ENCODE results near the gene STK17A. TPM values are rescaled to one million over a fixed set of nuclear protein-coding genes. Genes with fewer than 3 reads are reported as not detected.

The STK17A gene
- total RNA-seq, 1 experiment from 2014 or later, result 21.3 TPM

- POLR2A ChIA-PET, result interaction anchor here (0.6 kb wide), 1 partner anchor 301 kb away, joined by 5 read pairs; the partner anchor contains the start of gene MRPS24
- Histone ChIP-seq H3K27ac (ENCODE audit: low read length) (no peak overlapping the region), H3K27me3 (ENCODE audit: control insufficient read depth, insufficient read depth, low read length) (peaks cover 8% of the 10 kb centered on the region; the same call in 1 of the 2 replicates), H3K4me1 (ENCODE audit: control insufficient read depth, insufficient read depth, low read length) (no peaks in the 10 kb centered on the region), H3K9me3 (ENCODE audit: control insufficient read depth, insufficient read depth, low read depth, low read length) (no peaks in the 10 kb centered on the region), H3K36me3 (ENCODE audit: control insufficient read depth, insufficient read depth, low read length) (no peaks in the 10 kb centered on the region), H3K4me3 (ENCODE audit: low read depth in 2 of 2, low read length in 2 of 2) (no peak overlapping the region)
- TF ChIP-seq REST (IDR thresholded peaks at IDR 0.05; ENCODE audit: insufficient read depth in 1 of 2, low read depth in 2 of 2, low read length in 1 of 2), result no peak
- TF ChIP-seq, protein P1, sequence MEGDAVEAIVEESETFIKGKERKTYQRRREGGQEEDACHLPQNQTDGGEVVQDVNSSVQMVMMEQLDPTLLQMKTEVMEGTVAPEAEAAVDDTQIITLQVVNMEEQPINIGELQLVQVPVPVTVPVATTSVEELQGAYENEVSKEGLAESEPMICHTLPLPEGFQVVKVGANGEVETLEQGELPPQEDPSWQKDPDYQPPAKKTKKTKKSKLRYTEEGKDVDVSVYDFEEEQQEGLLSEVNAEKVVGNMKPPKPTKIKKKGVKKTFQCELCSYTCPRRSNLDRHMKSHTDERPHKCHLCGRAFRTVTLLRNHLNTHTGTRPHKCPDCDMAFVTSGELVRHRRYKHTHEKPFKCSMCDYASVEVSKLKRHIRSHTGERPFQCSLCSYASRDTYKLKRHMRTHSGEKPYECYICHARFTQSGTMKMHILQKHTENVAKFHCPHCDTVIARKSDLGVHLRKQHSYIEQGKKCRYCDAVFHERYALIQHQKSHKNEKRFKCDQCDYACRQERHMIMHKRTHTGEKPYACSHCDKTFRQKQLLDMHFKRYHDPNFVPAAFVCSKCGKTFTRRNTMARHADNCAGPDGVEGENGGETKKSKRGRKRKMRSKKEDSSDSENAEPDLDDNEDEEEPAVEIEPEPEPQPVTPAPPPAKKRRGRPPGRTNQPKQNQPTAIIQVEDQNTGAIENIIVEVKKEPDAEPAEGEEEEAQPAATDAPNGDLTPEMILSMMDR (IDR thresholded peaks at IDR 0.05), result no peak
- TF ChIP-seq SIN3A (IDR thresholded peaks at IDR 0.05; ENCODE audit: borderline replicate concordance, insufficient read depth, low read depth, low read length), result no peak
- no peak for TF ChIP-seq TCF7L2 (IDR thresholded peaks at IDR 0.05; ENCODE audit: low read depth, low read length)
- TF ChIP-seq POLR2AphosphoS5 (IDR thresholded peaks at IDR 0.05; ENCODE audit: low read depth, low read length), result no peak
- no peak for DNase-seq (ENCODE audit: low read depth, low spot score)
- BruUV-seq (replicated peaks), result no TSS peak
- in situ Hi-C loops (cut with HindIII; ENCODE audit: low pct_unique_long_range_greater_than_20kb, low sequenced_read_pairs) (no loop called here), intact Hi-C loops (cut with micrococcal nuclease; ENCODE audit: unreplicated experiment) (no loop called here)
- CTCF ChIA-PET, result no interaction called here
- ATAC-seq, result no peak
These were observed 14.4 kb upstream of the STK17A start for GRCh38 chr7:43568529-43568928.

DNA sequence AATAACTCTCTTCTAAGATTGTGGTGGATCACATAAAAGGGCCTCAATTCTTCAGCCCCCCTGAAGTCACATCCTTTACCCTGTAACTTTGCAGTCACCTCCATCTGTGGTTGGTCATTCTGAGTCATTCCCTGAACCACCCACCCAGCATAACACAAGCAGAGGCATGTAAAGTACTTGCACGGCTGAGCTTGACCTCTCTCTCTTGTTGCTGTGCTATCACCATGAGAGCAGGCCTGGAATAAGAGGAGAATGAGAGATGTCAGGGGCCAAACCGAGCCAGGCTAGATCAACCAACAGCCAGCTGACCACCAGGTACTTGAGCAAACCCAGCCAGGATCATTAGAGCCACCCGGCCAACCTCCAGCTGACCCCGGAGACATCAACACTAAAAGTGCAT, 13.5 kb upstream of the STK17A start:
- Histone ChIP-seq H3K27me3 (ENCODE audit: control insufficient read depth, insufficient read depth, low read length) (peaks cover 4% of the 10 kb centered on the region; the same call in 1 of the 2 replicates), H3K36me3 (ENCODE audit: control insufficient read depth, insufficient read depth, low read length) (no peaks in the 10 kb centered on the region), H3K27ac (ENCODE audit: low read length) (no peak overlapping the region), H3K4me3 (ENCODE audit: low read depth in 2 of 2, low read length in 2 of 2) (no peak overlapping the region), H3K4me1 (ENCODE audit: control insufficient read depth, insufficient read depth, low read length) (no peaks in the 10 kb centered on the region), H3K9me3 (ENCODE audit: control insufficient read depth, insufficient read depth, low read depth, low read length) (no peaks in the 10 kb centered on the region)
- intact Hi-C loops (cut with micrococcal nuclease; ENCODE audit: unreplicated experiment) (no loop called here), in situ Hi-C loops (cut with HindIII; ENCODE audit: low pct_unique_long_range_greater_than_20kb, low sequenced_read_pairs) (no loop called here)
- BruUV-seq (replicated peaks), result no TSS peak
- ATAC-seq, result 0 out of 2 replicates have a peak, but pooled peaks have one; percentile 12
- ChIA-PET POLR2A (interaction anchor here (0.5 to 0.6 kb wide), 2 partner anchors 300 to 651 kb away, joined by 5 to 9 read pairs; partner anchors contain the start of gene MRPS24), CTCF (no interaction called here)
- DNase-seq (ENCODE audit: low read depth, low spot score), result no peak
- TF ChIP-seq POLR2AphosphoS5 (IDR thresholded peaks at IDR 0.05; ENCODE audit: low read depth, low read length) (no peak), TCF7L2 (IDR thresholded peaks at IDR 0.05; ENCODE audit: low read depth, low read length) (no peak), REST (IDR thresholded peaks at IDR 0.05; ENCODE audit: insufficient read depth in 1 of 2, low read depth in 2 of 2, low read length in 1 of 2) (no peak), SIN3A (IDR thresholded peaks at IDR 0.05; ENCODE audit: borderline replicate concordance, insufficient read depth, low read depth, low read length) (no peak)
- TF ChIP-seq, protein P1 (IDR thresholded peaks at IDR 0.05), result no peak
